Measurements from ENCODE around the gene TMEM72.

TMEM72 gene

DNA sequence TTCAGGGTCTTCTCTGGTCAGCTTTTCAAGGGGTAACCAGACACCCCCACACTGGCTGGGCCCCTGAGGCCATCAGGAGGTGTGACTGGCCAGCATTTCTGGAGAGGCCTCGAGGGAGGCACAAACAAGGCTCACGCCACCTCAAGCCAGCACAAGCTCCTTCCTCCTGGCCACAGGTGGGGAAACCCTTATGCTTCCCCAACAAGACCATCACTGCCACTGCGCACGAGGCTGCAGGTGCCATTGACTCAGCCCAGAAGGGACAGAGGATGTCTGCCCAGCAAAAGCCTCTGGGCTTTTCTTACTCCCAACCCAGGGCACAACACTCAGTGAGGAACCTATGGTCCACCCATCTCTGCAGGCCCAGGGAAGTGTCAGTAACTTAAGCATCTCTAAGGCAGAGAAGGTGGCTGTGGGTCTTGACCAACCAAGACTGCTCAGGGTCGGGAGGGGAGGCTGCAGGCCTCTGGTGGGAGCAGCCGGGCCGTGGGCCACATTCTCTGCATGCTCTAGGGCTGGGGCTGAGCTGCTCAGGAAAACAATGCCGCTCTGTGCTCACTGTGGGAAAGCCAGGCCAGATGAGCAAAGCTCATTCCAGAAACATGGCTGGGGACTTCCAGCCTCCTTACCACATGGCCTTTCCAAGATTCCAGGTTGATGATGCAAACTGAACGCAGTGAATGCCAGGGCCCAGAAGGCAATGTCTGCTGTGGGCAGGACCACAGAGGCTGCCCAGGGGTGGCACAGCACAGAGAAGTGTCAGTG lies 24.2 kb downstream of the TMEM72 start:
- DNase-seq: no peak

DNA sequence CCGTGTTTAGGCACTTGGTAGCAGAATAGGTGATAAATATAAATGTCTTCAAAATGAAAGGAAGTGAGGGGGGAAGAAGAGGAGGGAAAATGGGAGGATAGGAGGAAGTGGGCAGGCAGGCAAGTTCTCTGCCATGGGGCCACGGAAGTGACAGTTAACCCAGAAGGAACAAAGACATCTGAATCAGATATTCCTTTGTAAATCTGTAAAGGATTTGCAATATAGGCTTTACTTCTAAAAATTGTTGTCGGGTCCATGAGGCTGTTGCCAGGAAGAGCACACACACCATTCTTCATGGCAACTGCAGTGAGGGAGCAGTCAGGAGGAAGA lies 24.8 kb downstream of the TMEM72 start:
- DNase-seq: no peak

- no peak for DNase-seq
Observed at GRCh38 chr10:44936314-44936975, 25.3 kb downstream of the TMEM72 start.

- DNase-seq: no peak
Observed at GRCh38 chr10:44937196-44938005, 26.3 kb downstream of the TMEM72 start.

GRCh38 chr10:44938956-44939355 lies 27.8 kb downstream of the TMEM72 start:
- no peak for DNase-seq

DNA sequence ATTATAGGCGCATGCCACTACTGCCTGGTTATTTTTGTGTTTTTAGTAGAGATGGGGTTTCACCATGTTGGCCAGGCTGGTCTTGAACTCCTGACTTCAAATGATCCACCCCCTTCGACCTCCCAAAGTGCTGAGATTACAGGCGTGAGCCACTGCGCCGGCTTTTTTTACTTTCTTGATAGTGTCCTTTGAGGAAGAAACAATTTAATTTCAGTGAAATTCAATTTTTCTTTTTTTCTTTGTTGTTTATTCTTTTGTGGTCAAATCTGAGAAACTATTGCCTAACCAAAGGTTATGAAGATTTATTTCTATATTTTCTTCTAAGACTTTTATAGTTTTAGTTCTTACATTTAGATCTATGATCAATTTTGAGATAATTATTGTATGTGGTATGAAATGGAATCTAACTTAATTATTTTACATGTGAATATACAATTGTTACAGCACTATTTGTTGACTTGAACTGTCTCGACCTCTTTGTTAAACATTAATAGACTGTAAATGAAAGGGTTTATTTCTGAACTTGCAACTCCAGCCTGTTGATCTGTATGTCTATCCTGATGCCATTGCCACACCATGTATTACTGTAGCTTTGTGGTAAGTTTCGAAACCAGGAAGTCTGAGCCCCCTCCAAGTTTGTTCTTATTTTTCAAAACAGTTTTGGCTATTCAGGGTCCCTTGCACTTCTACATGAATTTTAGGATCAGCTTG lies 28.7 kb downstream of the TMEM72 start:
- DNase-seq: no peak

- no peak for DNase-seq
Observed at GRCh38 chr10:44944354-44944753, 33.2 kb downstream of the TMEM72 start.

- no peak for DNase-seq
Observed at GRCh38 chr10:44946205-44946604, 35.1 kb downstream of the TMEM72 start.

DNA sequence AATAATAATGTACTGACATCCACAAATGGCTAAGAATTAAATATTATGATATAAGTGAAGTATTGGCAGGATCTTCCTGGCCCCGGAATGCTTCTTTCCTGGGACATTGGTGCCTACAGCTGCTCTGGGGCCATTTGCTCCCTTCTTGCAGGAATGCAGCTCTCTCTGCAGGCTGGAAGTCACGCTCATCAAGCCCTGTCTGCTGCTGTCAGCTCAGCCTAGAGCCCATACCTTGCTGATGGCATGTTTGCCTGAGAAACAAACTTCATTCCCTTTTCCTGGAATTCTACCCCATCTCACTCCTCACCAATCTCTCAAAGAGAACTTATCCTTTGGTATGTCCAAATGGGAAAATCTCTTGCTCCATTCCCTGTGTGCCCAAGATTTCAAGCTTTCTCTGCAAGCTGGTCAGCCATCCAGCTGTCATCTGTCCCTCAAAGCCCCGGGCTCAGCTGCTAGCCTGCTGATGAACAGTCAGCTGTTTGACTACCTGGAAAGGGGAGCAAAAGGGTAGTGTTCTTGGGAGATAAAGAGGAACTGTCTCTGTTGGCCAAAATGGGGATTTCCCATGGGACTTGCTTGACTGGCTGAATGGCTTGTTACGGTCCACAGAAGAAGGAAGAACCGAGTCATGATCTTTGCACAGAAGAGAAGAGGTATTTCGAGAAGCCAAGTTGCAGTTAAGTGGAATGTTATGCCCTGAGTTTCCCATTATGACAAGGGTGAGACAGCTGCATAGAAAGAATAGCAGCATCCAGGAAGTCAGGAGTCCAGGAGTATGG lies 36.4 kb downstream of the TMEM72 start:
- no peak for DNase-seq

DNA sequence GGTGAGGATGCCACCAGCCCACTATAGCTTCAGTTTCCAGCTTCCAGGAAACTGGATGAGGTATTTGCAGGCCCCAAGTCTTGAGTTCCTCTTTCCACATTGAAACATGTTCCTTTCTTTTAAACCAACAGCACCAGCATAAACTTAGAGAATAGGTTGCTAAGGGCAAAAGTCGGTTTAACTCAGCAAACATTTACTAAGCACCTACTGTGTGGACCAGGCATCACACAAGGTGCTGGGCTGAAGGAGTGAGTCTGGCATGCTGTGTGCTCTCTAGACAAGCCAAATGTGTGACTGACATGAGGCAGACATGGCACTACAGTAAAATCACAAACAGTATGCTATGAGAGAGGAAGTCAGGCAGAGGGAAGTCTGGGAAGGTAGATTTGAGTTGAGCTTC lies 37.5 kb downstream of the TMEM72 start:
- DNase-seq: no peak

DNA sequence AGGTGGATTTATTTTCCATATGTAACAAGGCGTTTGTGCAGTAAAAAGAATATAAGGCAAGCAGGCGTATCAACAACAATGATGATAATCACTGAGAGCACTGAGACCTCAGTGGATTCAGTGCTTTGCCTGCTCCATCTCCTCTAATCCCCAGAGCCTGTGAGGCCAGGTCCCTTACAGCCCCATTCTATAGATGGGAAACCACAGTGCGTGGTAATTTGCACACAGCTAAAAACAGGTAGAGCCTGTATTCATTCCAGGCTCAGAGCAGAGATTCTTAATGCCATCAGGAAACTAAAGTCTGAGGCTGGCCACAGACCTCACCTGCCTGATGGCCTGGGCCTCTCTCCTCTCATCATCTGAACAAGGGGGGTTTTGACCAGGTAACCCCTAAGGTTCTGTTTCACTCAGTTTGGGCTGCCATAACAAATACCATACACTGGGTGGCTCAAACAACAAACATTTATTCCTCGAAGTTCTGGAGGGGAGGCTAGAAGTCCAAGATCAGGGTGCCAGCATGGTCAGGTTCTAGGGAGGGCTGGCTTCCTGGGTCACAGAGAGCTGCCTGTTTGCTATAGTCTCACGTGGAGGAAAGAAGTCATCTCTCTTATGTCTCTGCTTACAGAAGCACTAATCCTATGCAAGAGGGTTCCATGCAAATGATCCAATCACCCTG lies 38.1 kb downstream of the TMEM72 start:
- DNase-seq: no peak

DNA sequence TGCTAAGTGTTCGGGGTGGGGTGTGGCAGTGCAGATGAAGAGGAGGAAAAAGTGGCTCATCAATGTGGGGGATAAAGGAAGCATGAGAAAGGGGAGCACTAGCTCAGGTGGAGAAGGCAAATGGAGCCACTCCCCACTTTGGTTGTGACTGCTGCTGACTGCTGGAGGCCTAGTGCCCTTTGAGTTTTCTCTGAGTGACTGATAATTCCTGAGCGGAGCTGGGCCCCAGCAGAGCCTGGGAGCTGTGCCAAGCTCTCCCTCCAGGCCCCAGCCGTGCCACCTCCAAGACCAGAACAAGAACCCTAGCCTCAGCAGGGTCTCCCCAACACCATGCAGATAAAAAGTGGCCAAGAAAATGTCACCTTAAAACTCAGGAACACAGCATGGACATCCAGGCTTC lies 38.8 kb downstream of the TMEM72 start:
- DNase-seq: no peak

- no peak for DNase-seq
Observed at GRCh38 chr10:44950326-44951225, 39.4 kb downstream of the TMEM72 start.

DNA sequence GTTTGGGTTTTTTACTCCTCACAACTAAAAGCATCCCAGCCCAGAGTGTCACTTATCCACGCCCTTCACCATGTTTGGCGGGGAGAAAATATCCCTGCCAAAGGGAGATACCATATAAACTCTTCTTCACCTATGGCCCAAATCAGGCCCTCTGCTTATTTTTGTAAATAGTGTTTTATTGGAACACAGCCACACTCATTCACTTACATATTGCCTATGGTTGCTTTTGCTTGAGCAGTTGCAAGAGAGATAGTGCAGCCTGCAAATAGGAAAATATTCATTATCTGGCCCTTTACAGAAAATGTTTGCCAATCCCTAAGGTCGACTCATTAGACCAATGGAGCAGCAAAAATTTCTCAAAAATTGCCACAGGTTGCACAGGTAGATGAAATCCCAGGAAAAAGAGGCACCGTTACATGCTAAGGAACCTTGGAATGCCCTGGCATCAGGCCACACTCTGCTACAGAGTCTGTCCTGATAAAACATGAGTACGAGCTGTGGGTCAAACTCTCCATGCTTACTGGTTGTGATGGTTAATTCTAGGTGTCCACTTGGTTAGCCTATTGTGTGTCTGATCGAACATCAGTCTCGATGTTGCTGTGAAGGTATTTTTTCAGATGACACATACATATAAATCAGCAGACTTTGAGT lies 40.6 kb downstream of the TMEM72 start:
- DNase-seq: no peak

DNA sequence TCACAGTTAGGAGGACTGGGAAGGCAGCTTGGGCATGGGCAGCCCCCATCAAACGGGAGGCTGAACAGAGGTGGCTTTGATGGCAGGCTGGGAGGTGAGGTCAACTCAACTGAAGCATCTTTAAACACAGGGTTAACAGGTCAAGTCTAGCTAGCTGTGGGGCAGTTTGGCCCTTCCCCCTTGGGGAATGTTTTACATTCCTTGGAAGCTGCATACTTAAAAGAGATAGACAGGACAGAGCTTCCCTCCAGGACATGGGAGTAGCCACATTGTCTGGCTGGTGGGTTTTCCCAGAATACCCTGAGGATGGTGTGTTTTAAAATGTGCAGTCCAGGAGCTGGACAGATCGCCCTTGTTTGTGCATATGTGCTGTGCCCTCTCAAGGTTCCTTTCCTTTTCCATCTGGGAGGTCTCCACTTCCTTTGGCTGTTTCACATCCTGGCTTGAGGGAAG lies 41.7 kb downstream of the TMEM72 start:
- DNase-seq: no peak

DNA sequence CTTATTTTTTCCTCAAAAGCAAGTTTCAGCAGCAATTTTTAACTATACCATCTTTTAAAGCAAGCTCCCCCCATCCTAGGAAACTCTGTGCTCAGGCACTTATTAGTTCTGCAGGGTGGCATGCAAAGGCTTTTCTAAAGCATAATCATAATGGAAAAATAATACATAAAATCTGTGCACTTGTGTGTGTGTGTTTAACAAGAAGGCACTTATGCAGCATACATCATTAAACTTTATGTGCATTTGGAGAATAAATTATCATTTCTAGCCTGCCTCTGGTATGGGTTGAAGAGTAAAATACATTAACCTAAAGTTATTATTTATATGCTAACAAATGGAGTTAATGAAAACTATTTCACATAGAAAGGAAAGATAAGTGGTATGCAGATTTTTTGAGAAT lies 42.9 kb downstream of the TMEM72 start:
- no peak for DNase-seq

DNA sequence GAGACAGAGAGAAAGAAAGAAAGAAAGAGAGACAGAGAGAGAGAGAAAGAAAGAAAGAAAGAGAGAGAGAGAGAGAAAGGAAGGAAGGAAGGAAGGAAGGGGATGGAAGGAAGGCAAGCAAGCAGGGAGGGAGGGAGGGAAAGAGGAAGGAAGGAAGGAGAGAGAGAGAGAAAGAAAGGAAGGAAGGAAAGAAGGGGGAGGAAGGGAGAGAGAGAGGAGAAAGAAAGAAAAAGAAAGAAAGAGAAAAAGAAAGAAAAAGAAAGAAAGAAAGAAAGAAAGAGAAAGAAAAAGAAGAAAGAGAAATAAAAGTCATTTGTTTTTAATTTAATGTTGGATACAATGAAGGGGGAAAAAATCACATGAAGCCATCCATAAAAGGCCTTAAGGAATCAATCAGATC lies 43.8 kb downstream of the TMEM72 start:
- no peak for DNase-seq

- peak; percentile 12 for DNase-seq
Observed at GRCh38 chr10:44955413-44956070, 44.4 kb downstream of the TMEM72 start.

DNA sequence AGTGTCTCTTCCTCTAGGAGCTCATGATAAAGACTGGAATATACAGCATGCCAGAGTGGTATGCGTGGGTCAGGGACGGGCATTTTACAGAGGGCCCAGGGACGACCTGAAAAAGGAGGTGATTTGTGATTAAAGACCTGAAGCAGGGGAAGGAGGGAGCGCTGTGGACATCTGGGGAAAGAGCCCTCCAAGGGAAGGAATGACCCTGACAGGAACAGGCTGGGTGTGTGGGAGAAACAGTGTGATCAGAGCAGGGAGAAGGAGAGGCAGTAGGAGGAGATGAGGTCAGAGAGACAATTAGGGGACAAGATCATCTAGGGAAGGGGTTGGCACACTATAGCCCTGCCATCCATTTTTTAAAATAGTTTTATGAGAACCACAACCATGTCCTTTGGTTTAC lies 45.1 kb downstream of the TMEM72 start:
- DNase-seq: no peak

All from NCI-H446 treated with DMSO at 0.1 percent for 48 hours (cell line).